HCT116 (cell line): ENCODE measurements around the gene TMTC4. TPM values are rescaled to one million over a fixed set of nuclear protein-coding genes. Genes with fewer than 3 reads are reported as not detected.

ENCODE experiments used
- ATAC-seq: fragments of 200-7000 bp; cut with Tn5 transposase; 2 replicates; pipeline ENCODE4 v1.9.1; 2020; ENCODE audit warnings: mild to moderate bottlenecking, moderate library complexity
- BruUV-seq: library from RNA; stranded (reverse); fragments of 400-500 nt; replicated peaks from 2 replicates; lab custom pipeline; 2021; lab: Mats Ljungman, UMichigan
- CTCF ChIA-PET: fragments of 300-600 bp; sonication (Branson Sonifier 250); formaldehyde crosslinking; loops from one replicate; lab custom pipeline; 2021; ENCODE audit warnings: antibody characterized with exemption; lab: Charles Lee
- POLR2A ChIA-PET: fragments of 300-600, 350-600 bp; sonication (Branson Sonifier 250); formaldehyde crosslinking; loops from one replicate; lab custom pipeline; 2021; ENCODE audit warnings: antibody characterized with exemption; lab: Charles Lee
- RAD21 ChIA-PET, 2 experiments: fragments of 300-600 bp; sonication (Branson Sonifier 250); formaldehyde crosslinking; loops; one replicate each; lab custom pipeline; 2023; ENCODE audit warnings: low total read pairs in 2 of 2; ENCODE audit not compliant: uncharacterized antibody in 2 of 2, unreplicated experiment in 2 of 2, low non-redundant PET in 1 of 2; lab: Charles Lee
- DNase-seq: peaks from one replicate; pipeline ENCODE4 v3.0.0-alpha.2; 2010; ENCODE audit warnings: low read depth, low spot score
- H2AFZ ChIP-seq: fragments of 200-600 bp; shearing (Covaris generic), sonication (generic); 2 replicates; pipeline ENCODE4 v1.6.1; 2017; ENCODE audit warnings: low read depth, mixed run types, mixed read lengths, antibody characterized with exemption, low read length; ENCODE audit not compliant: poor library complexity, severe bottlenecking
- H3K27ac ChIP-seq: 2 replicates; pipeline ENCODE4 v1.5.1; 2012; ENCODE audit warnings: low read depth, low read length
- H3K27me3 ChIP-seq: fragments of 200-600 bp; sonication (generic); 2 replicates; pipeline ENCODE4 v1.6.1; 2016; ENCODE audit warnings: mixed run types, low read length, mixed read lengths; ENCODE audit not compliant: insufficient read depth
- H3K36me3 ChIP-seq, 2 experiments: fragments of 200-500 bp in 1 of 2; fragments of 200-600 bp in 1 of 2; sonication (Bioruptor generic) in 1 of 2; sonication (generic) in 1 of 2; 2 replicates each; pipeline versions ENCODE4 v1.5.1 to v1.6.1; 2014 to 2016; ENCODE audit warnings: low read length in 2 of 2, inconsistent platforms in 1 of 2, mixed read lengths in 1 of 2, mixed run types in 1 of 2; ENCODE audit not compliant: insufficient read depth in 2 of 2, control insufficient read depth in 1 of 2
- H3K4me1 ChIP-seq, 2 experiments: fragments of 200-600 bp in 1 of 2; sonication (generic) in 1 of 2; 2 replicates each; pipeline versions ENCODE4 v1.5.1 to v1.6.1; 2012 to 2017; ENCODE audit warnings: low read length in 2 of 2, inconsistent platforms in 1 of 2, mild to moderate bottlenecking in 1 of 2, mixed read lengths in 1 of 2, mixed run types in 1 of 2, moderate library complexity in 1 of 2; ENCODE audit not compliant: insufficient read depth in 2 of 2, control insufficient read depth in 1 of 2
- H3K4me2 ChIP-seq: fragments of 200-600 bp; sonication (generic); 2 replicates; pipeline ENCODE4 v1.6.1; 2017; ENCODE audit warnings: mixed run types, low read length, mixed read lengths
- H3K4me3 ChIP-seq, 2 experiments: fragments of 200-600 bp in 1 of 2; sonication (generic) in 1 of 2; replicated peaks in 1 of 2; 2 replicates each; pipeline ENCODE4 v1.5.1; 2011 to 2016; ENCODE audit warnings: low read length in 2 of 2, control low read depth in 1 of 2, low read depth in 1 of 2, mild to moderate bottlenecking in 1 of 2, mixed read lengths in 1 of 2, mixed run types in 1 of 2
- H3K79me2 ChIP-seq: fragments of 200-600 bp; sonication (generic); 2 replicates; pipeline ENCODE4 v1.6.1; 2017; ENCODE audit warnings: mild to moderate bottlenecking, mixed run types, low read length, moderate library complexity, mixed read lengths; ENCODE audit not compliant: insufficient read depth
- H3K9ac ChIP-seq: fragments of 200-600 bp; sonication (generic); 2 replicates; pipeline ENCODE4 v1.6.1; 2016; ENCODE audit warnings: low read length, mixed read lengths
- H3K9me2 ChIP-seq: fragments of 200-600 bp; sonication (generic), shearing (Covaris generic); 2 replicates; pipeline ENCODE4 v1.6.1; 2017; ENCODE audit warnings: mixed run types, mild to moderate bottlenecking, moderate library complexity; ENCODE audit not compliant: insufficient read depth
- H3K9me3 ChIP-seq, 2 experiments: fragments of 200-500 bp in 1 of 2; fragments of 200-600 bp in 1 of 2; sonication (Bioruptor generic) in 1 of 2; sonication (generic) in 1 of 2; 2 replicates each; pipeline ENCODE4 v1.6.1; 2014 to 2017; ENCODE audit warnings: low read length in 2 of 2, mixed read lengths in 2 of 2, inconsistent platforms in 1 of 2, low read depth in 1 of 2, mild to moderate bottlenecking in 1 of 2, mixed run types in 1 of 2, moderate library complexity in 1 of 2; ENCODE audit not compliant: control insufficient read depth in 1 of 2, insufficient read depth in 1 of 2
- H4K20me1 ChIP-seq: fragments of 200-600 bp; sonication (generic), shearing (Covaris generic); 2 replicates; pipeline ENCODE4 v1.6.1; 2017; ENCODE audit warnings: mixed run types, mild to moderate bottlenecking, moderate library complexity; ENCODE audit not compliant: insufficient read depth
- ATF3 ChIP-seq: IDR thresholded peaks from 2 replicates; pipeline ENCODE4 v1.6.1; 2012
- CEBPB ChIP-seq: IDR thresholded peaks from 2 replicates; pipeline ENCODE4 v1.6.1; 2012; ENCODE audit warnings: low read depth
- EGR1 ChIP-seq: IDR thresholded peaks from 2 replicates; pipeline ENCODE4 v1.6.1; 2012; ENCODE audit warnings: low read depth
- ELF1 ChIP-seq: IDR thresholded peaks from 2 replicates; pipeline ENCODE4 v1.6.1; 2012; ENCODE audit warnings: low read depth, borderline replicate concordance
- FOSL1 ChIP-seq: IDR thresholded peaks from 2 replicates; pipeline ENCODE4 v1.6.1; 2012; ENCODE audit warnings: low read depth
- JUND ChIP-seq: IDR thresholded peaks from 2 replicates; pipeline ENCODE4 v1.6.1; 2012
- MAX ChIP-seq: IDR thresholded peaks from 2 replicates; pipeline ENCODE4 v1.6.1; 2012
- POLR2A ChIP-seq: IDR thresholded peaks from 2 replicates; pipeline ENCODE4 v1.7.0; 2011; ENCODE audit warnings: borderline replicate concordance; ENCODE audit not compliant: insufficient read depth, insufficient read length; ENCODE audit errors: extremely low read depth
- RAD21 ChIP-seq: IDR thresholded peaks from 2 replicates; pipeline ENCODE4 v1.6.1; 2012; ENCODE audit warnings: low read depth, mild to moderate bottlenecking
- REST ChIP-seq: IDR thresholded peaks from 2 replicates; pipeline ENCODE4 v1.6.1; 2012; ENCODE audit warnings: low read depth
- SIN3A ChIP-seq: IDR thresholded peaks from 2 replicates; pipeline ENCODE4 v1.6.1; 2012; ENCODE audit warnings: low read depth
- SP1 ChIP-seq: IDR thresholded peaks from 2 replicates; pipeline ENCODE4 v1.6.1; 2012; ENCODE audit warnings: low read depth
- SRF ChIP-seq: IDR thresholded peaks from 2 replicates; pipeline ENCODE4 v1.6.1; 2012; ENCODE audit warnings: low read depth
- TCF7L2 ChIP-seq: IDR thresholded peaks from 2 replicates; pipeline ENCODE4 v1.7.0; 2011; ENCODE audit warnings: borderline replicate concordance, inconsistent platforms; ENCODE audit not compliant: insufficient read depth, insufficient read length; ENCODE audit errors: extremely low read depth
- ZBTB33 ChIP-seq: IDR thresholded peaks from 2 replicates; pipeline ENCODE4 v1.6.1; 2011; ENCODE audit warnings: mild to moderate bottlenecking, low read length, moderate library complexity; ENCODE audit not compliant: insufficient replicate concordance; ENCODE audit errors: extremely low read depth
- ZFX ChIP-seq: fragments of 450-650 bp; IDR thresholded peaks from 2 replicates; pipeline ENCODE4 v1.6.1; 2017
- ZNF274 ChIP-seq: fragments of 200-500 bp; sonication (Bioruptor generic); IDR thresholded peaks from 2 replicates; pipeline ENCODE4 v1.6.1; 2014; ENCODE audit warnings: mild to moderate bottlenecking, low read depth, low read length, inconsistent platforms
- intact Hi-C: fragments of 100-400 bp; cut with micrococcal nuclease; formaldehyde crosslinking; loops from 2 replicates; pipeline ENCODE4 v1.10.0; 2022
- total RNA-seq: library from RNA; stranded (reverse); gene quantifications from one replicate; pipeline ENCODE4 v1.2.1, GENCODE V29; 2021; ENCODE audit not compliant: unreplicated experiment
- TF ChIP-seq, protein P1 (sequence below), 3 experiments: fragments of 200-600 bp in 1 of 3; sonication (generic) in 1 of 3; IDR thresholded peaks in 2 of 3; conservative IDR thresholded peaks in 1 of 3; 2 replicates each; pipeline ENCODE4 v1.5.1; 2012 to 2017; ENCODE audit warnings: low read depth in 2 of 3, low read length in 2 of 3, antibody characterized with exemption in 1 of 3, borderline replicate concordance in 1 of 3, control low read depth in 1 of 3, mild to moderate bottlenecking in 1 of 3, mixed read lengths in 1 of 3, mixed run types in 1 of 3, moderate library complexity in 1 of 3; ENCODE audit not compliant: insufficient read depth in 1 of 3

TMTC4 gene
- total RNA-seq, 1 experiment from 2014 or later = 23.6 TPM

- no peak overlapping the region for H2AFZ ChIP-seq
Measured at GRCh38 chr13:100561599-100562204, 112.9 kb downstream of the TMTC4 start.

More at GRCh38 chr13:100561599-100562204, 112.9 kb downstream of the TMTC4 start:
- POLR2A ChIA-PET = no interaction called here
- Histone ChIP-seq H3K9me3 (no peaks in the 10 kb centered on the region), H3K9ac (no peak overlapping the region), H3K27me3 (no peaks in the 10 kb centered on the region), H3K27ac (no peak overlapping the region), H3K4me2 (no peak overlapping the region), H3K9me2 (no peaks in the 10 kb centered on the region), H3K79me2 (no peaks in the 10 kb centered on the region), H3K4me1 (peaks cover 0 to 8% of the 10 kb centered on the region in 2 experiments; a peak in 1 of 4 replicates), H3K36me3 (no peaks in the 10 kb centered on the region), H4K20me1 (no peaks in the 10 kb centered on the region), H3K4me3 (no peak overlapping the region)
- no peak for ATAC-seq
- CTCF ChIA-PET = no interaction called here
- no peak for DNase-seq
- BruUV-seq = no TSS peak
- RAD21 ChIA-PET = no interaction called here
- intact Hi-C loops = no loop called here
- TF ChIP-seq FOSL1 (no peak), REST (no peak), RAD21 (no peak), POLR2A (no peak), SIN3A (no peak), ATF3 (no peak), SP1 (no peak), ELF1 (no peak), CEBPB (no peak), EGR1 (no peak), TCF7L2 (no peak), SRF (no peak), JUND (no peak), ZNF274 (no peak), MAX (no peak), ZBTB33 (no peak), ZFX (no peak)
- TF ChIP-seq, protein P1, sequence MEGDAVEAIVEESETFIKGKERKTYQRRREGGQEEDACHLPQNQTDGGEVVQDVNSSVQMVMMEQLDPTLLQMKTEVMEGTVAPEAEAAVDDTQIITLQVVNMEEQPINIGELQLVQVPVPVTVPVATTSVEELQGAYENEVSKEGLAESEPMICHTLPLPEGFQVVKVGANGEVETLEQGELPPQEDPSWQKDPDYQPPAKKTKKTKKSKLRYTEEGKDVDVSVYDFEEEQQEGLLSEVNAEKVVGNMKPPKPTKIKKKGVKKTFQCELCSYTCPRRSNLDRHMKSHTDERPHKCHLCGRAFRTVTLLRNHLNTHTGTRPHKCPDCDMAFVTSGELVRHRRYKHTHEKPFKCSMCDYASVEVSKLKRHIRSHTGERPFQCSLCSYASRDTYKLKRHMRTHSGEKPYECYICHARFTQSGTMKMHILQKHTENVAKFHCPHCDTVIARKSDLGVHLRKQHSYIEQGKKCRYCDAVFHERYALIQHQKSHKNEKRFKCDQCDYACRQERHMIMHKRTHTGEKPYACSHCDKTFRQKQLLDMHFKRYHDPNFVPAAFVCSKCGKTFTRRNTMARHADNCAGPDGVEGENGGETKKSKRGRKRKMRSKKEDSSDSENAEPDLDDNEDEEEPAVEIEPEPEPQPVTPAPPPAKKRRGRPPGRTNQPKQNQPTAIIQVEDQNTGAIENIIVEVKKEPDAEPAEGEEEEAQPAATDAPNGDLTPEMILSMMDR (IDR thresholded peaks at IDR 0.05 in 2 of 3, conservative IDR thresholded peaks at IDR 0.05 in 1 of 3; ENCODE audit: borderline replicate concordance in 1 of 3, insufficient read depth in 1 of 3, low read depth in 2 of 3, low read length in 2 of 3) = no peak
